CD1c-positive myeloid dendritic cell (primary cell): ENCODE results near the gene ADAD2.

Source experiments
- DNase-seq: peaks from one replicate; pipeline ENCODE4 v3.0.0-alpha.2; 2016; ENCODE audit errors: extremely low spot score

The ADAD2 gene

DNA sequence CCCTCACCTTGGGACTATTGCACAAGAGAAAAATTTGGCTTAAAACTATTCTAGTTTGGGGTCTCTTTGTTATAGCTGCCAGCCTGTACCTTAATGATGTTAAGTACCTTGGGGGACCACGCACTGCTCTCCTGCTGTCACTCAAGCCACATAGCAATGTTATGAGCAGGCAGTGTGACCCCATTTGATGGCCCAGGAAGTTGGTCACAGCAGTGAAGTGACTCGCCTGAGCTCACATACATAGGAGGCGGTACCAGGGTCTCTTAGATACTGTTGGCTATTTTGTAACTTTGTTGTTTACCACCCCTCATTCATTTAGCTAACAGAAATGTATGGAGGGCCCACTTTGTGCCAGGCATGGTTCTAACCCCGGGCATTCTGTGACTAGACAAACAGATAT is 32.5 kb downstream of the ADAD2 start:
- DNase-seq, result no peak

DNA sequence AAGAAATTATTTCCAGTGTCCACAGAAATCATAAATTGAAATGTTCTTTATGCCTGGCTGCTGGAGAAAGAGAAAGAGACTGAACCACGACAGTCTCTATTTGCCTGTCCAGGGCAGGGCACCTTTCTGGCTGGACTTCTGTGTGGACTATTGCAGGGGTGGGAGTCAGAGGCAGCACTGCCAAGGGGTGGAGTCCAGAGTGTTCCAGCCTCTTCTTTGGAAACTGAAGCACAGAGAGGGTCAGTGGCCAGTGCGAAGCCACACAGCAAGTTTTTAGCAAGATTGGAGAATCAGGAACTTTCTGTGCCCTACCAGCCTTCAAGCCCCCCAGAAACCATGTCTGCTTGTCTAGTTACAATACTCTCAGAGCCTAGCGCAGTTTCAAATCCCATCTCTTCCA is 33.6 kb downstream of the ADAD2 start:
- no peak for DNase-seq

DNA sequence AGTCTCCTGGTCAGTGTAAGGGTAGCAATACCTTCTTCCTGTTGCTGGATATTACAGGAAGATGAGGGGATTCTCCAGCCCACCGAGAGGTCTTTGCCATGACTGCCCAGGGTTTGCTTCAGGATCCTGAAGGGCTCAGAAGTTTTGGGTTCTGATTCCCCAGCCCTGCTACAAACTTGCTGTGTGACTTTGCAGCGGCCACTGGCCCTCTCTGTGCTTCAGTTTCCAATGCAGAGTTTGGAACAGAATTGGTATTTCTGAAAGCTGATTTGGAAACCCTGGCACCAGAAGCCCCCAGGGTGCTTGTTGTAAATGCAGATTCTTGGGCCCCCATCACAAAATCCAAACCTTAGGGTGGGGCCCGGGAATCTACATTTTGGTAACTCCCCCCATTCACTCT is 34.2 kb downstream of the ADAD2 start:
- DNase-seq, result no peak

DNA sequence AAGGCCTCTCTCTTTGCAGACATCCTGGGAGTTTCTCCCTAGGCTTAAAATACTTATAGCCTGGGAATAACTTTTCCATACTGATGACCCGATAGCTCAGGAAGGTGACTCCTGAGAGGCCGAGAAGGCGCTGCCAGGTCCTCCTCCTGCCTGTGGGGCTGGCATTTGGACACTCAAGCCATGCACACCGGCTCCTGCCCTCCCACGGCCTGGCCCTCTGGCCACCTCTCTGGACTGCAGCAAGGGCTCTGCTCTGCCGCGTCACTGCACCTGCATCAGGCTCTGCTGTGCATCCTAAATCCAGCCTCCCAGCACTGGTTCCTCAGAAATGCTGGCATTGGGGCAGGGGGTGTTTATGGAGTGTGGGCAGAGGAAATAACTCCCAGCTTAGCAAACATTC is 34.6 kb downstream of the ADAD2 start:
- no peak for DNase-seq

DNA sequence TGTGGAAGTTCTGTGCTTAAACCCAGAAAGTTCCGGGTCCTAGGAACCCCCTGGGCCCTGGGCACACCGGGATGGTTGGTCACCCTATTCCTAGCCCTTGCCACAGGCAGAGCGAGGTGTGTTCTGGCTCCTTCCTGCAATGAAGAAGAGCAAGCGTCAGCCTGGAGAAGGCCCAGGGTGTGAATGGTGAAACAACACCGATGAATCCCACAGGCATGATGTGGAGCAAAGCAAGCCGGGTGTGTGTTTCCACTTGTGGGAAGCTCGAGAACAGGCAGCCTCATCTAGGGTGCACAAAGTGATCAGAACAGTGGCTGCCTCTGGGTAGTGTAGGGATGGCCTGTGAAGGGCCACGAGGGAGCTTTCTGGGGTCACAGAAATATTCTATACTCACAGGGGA is 35.1 kb downstream of the ADAD2 start:
- no peak for DNase-seq

DNA sequence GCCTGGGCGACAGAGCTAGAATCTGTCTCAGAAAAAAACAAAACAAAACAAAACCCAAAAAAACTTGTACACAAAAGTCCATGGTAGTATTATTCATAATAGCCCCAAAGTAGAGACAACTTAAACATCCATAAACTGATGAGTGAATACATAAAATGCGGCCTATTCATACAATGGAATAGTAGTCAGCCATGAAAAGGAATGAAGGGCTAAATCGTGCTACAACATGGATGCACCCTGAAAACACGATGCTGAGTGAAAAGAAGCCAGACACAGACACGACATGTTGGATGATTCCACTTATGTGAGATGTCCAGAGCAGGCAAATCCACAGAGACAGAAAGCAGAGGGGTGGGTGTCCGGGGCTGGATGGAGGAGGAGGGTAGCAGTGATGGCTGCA is 36.6 kb downstream of the ADAD2 start:
- no peak for DNase-seq

DNA sequence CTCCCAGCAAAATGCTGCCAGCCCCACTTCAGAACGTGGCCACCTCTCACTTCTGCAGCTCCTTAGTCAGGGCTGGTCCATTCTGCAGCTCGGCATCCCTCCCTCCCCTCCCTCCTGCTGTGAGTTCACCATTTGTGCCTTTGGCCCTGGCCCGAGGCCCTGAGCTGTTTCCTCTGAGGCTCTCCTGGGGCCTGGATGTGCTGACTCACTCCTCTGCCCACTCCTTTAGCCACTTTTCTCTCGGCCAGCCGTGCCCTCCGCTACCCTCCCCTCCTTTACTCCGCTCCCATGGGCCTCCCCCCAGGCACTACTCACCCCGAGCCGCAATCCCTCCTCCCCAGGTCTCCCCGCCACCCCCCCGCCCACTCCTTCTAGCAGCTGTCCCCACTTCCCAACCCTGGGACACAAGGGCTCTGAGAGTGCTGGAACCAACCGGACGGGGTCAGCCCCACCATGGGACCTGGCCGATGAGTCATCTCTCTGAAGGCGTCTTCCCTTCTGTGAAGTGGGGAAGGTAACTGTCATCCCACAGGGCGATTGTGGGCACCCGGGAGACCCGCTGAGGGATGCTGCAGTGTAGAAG is 37.4 kb downstream of the ADAD2 start:
- peak; percentile 74 for DNase-seq

DNA sequence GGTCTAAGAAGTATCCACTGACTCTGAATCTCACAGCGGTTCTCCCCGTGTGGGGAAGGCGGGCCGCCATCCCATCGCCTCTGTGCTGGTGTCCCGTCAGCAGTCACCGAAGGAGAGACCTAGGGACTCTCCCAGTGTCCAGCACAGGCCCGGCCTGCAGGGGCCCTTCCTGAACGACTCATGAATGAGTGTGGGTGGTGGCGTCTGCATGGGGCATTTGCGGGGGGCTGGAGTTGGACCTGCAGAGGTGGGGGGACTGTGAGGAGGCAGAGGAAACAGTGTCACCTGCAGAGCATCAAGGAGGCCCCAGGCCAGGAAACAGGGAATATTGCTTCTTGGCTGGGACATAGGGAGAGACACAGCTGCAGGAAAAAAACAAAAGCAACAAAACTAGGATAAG is 38.5 kb downstream of the ADAD2 start:
- DNase-seq, result no peak

DNA sequence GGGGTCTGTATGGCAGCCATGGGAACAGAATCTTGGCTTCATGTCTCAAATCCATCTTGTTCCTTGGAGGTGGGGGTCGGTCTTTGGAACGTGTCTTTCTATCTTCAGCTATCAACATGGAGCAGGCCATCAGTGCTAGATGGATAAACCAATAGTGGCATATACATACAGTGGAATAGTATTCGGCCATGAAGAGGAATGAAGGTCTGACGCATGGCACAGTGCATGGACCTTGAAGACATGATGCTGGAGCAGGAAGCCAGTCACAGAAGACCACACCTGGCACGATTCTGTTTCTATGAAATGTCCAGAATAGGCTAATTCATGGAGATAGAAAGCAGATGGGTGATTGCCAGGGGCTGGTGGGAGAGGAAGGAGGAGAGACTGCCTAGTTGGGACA is 41.1 kb downstream of the ADAD2 start:
- no peak for DNase-seq

DNA sequence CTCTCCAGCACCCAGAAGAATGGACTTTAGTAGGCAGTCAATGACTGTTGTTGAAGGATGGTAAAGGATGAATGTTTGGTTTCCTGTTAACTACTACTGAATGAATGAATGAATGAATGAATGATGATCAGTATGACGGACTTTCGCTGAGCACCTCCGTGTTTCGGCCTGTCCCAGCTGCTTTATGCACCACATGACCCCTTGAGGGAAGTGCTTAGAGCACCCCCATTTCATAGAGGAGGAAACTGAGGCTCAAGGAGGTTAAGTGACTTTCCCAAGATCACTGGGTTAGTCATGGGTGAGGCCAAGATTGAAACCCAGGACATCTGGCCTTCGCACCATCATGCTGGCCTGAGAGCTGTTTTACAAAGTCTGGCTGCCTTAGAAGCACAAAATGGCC is 42.0 kb downstream of the ADAD2 start:
- DNase-seq, result no peak

DNA sequence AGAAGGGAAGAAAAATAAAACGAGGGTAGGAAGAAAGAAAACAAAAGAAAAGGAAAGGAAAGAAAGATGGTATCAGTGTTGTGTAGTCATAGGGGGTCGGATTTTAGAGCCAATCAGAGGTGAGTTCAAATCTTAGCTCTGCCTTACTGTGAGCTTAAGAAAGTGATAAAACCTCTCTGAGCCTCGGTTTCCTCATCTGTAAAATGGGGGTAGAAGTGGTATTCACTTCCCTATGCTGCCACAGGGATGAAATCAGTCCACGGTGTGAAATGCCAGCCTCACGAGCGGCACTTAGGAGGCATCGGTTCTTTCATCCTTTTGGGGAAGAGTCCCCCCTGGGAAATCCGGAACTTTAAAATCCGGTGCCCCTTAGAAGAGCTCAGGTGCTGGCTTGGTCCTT is 42.8 kb downstream of the ADAD2 start:
- no peak for DNase-seq

DNA sequence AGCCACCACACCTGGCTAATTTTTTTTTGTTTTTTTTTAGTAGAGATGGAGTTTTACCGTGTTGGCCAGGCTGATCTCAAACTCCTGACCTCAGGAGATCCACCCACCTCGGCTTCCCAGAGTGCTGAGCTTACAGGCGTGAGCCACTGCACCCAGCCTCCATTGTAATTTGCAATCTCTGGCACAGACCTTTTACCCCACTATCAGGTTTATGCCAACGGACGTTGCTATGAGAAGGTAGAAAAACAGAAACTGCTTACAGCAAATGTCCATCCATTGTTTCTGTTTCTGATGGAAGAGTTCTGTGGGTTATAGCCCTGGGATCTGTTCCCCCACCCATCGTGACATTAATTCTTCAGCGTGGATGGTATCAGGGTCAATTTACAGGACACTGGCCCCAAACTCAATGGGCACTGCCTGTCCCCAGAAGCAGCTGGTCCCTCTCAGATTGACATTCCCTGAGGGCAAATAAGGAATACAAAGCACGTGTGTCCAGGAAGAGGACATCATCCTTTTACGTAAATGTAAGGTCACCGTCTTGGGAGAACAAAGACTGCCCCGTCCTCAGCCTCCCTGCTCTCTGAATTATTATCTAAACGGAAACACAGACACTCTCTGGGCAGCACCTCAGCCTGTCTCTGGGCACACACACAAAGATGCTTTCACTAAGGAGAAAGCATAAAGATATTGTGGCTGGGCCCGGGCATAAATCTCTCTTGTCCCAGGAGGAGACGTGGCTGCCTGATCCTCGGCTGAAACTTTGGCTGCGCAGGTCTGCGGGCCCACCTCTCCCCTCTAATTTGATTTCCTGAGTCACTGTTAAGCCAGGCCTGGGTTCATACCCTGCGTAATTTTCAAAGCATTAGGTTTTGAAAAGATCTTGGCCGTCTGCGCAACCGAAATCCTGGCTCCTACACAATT is 43.6 kb downstream of the ADAD2 start:
- DNase-seq, result no peak

DNA sequence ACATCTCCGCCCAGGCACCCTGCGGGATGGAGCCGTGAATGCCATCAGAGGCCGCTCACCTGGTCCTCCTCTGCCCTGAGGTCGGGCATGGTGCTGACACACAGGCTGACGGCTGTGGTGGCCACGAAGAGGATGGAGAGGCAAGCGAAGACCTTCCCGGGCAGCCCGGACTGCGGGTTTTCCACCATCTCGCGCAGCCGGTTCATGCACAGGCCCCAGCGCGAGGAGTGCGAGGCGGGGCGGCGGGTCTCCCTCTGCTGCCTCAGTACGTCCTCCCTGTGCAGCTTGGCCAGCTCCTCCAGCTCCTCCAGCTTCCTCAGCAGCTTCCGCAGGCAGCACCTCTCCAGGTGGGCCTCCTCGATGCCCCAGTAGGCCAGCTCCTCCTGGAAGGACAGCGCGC is 45.7 kb downstream of the ADAD2 start:
- DNase-seq, result no peak

DNA sequence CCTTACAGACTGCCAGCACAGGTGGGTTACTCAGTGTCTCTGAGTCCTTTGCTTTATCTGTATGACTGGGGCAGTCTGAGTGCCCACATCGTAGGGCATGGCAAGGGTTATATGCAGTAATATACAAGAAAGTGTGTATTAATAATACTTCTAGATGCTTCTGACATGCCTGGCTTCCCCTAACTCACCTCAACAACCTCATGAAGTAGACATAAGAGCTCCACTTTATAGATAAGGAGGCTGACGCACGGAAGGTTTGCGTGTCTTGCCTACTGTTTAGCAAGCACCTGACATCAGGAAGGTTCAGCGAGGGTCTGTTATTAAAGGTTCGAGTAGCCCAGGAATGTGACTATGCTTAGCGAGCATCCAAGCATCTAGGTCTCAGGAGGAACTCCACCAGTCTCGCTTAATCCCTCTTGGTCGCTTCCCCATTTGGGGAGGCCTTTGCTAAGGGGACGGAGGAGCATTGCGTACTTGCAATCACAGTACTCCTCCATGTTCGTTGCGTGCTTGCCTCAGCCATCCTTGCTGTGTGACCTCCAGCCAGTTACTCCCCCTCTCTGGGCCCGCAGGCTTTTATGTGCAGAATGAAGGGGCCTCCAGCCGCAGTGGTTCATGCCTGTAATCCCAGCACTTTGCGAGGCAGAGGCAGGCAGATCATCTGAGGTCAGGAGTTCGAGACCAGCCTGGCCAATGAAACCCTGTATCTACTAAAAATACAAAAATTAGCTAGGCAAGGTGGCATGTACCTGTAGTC is 47.2 kb downstream of the ADAD2 start:
- DNase-seq, result no peak

DNA sequence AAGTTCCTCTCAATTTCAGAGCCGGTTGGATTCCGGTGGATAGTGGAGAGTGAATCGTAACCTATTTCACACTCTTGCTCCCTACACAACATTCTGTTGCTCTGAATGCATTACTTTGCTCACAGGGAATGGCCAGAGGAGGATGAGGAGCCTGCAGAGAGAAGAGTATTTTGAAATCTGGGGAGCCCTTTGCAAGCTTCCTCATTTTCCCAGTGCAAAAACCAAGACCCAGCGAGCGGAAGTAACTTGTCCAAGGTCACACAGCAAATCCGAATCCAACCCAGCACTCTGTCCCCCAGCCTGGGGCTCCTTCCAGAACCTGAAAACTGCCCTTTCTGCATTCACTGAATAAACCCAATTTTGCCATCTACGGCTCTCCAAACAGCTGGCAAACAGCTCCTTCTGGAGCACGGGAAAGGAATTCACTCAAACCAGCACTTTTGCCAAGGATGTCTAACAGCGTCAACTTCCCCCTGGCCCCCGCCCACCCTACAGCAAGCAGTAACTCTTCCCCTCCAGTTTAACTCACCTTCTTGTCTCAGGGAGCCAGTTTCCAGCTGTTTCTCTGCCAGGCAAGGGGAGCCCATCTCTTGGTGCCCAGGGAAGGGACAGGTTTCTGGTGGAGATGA is 48.3 kb downstream of the ADAD2 start:
- peak; percentile 55 for DNase-seq

DNA sequence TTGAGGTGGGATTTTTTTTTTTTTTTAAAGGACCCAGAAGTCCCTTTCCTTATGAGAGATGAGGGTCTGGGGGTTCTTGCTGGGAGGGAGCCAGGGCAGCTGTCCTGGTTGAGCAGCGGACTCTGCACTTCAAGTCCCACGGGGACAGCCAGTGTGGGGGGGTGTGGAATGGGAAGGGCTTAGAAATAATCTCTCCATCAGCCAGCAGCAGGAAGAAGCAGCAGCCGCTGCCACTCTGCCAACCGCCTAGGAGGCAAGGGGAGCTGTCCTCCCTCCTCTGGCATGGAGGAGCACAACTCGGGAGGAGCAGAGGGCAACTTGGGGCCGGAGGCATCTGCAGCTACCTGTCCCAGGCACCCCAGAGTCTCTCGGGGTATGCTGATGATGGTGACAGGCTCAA is 49.0 kb downstream of the ADAD2 start, which contains the start of gene KCNG4:
Gene KCNG4, minus strand, starts transcription at position 104 of the 400 bp plus-strand sequence. CDS start 2,527 bp downstream, outside the sequence.
- no peak for DNase-seq

DNA sequence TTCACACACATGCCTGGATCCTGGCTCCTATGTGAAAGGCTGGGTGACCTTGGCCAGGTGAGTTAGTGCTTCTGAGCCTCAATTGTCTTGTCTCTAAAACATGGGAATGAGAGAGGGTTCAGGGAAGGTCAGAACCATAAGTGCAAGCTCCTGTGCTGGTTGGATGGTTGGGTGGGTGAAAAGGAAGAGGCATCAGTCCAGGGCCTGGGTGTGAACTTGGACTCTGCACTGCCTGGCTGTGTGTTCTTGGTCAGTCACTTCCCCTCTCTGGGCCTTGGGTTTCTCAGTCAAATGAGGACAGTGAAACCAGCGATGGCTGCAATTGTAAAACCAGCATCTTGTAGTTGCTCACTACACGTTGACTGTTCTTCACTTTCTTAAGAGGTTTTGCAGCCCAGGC is 49.5 kb downstream of the ADAD2 start:
- DNase-seq, result peak; percentile 4

DNA sequence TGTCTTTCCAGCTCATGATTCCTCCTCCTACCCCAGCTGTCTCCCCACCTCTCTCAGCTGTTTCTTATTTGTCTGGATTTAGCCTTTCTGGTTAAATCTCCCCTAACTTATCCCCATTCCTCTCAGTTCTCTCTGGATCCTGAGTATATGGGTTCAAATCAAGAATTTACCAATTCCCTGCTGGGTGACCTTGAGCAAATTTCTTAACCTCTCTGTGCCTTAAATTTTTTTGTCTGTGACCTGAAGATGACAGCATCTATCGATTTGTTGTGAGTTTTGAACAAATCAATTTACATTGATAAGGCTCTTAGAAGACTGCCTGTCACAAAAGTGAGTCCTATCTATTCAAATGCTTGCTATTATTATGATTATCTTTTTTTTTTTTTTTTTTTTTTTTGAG is 50.8 kb downstream of the ADAD2 start:
- DNase-seq, result no peak

DNA sequence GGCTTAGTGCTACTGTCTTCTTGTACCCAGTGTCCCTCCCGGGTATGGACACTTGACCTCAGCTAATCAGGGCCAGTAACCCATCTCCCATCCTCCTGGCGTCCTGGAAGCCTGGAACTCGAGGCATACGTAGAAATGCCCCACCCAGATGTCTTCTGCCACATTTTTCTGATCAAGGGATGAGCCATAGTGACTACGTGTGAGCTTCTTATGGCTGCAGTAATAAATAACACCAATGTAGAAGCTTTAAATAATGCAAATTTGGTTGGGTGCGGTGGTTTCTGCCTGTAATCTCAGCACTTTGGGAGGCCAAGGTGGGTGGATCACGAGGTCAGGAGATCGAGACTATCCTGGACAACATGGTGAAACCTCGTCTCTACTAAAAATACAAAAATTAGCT is 51.9 kb downstream of the ADAD2 start:
- DNase-seq, result no peak

DNA sequence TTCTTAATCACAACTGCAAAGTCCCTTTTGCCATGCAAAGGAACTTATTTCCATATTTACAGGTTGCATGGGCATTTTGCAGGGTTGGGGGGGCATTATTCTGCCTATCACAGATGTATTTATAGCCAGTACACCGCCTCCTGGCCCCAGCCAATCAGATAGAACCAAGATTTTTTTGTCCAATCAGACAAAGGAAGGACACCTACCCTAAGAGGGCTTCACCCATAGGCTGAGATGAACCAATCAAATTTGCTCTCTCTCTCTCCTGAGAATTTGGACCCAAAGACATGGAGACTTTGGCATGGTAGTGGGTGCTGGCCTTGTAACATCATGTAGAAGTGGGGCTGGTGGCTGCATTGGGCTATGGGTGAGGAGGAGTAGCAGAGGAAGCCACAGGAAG is 52.8 kb downstream of the ADAD2 start:
- no peak for DNase-seq

DNA sequence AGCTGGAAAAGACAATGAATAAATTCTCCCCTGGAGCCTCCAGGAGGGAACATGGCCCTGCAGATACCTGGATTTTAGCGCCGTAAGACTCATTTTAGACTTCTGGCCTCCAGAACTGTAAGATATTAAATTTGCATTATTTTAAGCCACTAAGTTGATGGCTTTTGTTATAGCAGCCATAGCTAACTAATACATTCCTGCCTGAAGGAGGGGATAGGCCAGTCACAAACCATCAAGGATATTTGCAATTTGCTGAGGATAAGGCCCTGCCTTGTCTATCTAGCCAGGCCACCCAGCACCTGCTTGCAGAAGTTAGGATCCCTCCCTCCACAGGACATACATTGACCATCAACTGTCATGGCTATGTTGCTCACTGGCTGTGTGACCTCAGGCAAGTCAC is 53.8 kb downstream of the ADAD2 start:
- no peak for DNase-seq

DNA sequence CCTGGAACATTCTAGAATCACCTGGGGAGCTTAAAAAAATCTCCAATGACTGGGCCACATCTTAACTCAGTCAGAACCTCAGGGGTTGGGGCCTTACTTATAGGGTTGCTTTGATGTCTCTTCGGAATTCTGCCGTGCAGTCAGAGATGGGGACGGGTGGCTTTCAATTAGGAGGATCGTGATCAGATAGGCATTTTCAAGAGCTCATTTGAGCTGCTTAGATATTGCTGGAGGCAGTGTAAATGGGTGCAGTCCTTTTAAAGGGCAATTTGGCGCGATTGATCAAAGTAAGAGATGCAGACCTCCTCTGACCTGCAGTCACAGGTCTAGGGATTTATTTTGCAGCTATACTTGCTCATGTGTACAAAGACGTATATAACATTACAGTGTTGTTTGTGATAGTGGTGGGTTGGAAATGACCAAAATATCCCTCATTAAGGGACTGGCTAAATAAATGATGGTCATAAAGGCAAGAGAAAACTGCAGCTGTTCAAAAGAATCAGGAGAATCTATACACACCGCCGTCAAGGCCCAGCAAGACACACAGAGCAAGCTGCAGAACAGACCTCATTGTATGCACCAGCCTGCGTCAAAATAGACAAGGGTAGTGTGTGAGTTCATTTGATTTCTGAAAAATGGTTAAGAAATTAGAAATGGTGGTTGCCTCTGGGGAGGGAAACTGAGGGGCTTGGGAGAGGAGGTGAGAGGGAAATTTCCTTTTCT is 55.2 kb downstream of the ADAD2 start:
- DNase-seq, result no peak
